Activated naive CD4-positive, alpha-beta T cell treated with anti-CD3 and anti-CD28 coated beads, Interleukin-2, amount 10 ng/mL, durations not matched to agents 7 days and 5 days (primary cell): ENCODE measurements around the gene INSYN1.

Source experiments
- CTCF ChIA-PET: fragments of 350-600 bp; sonication (Branson Sonifier 250); formaldehyde crosslinking; loops from one replicate; lab custom pipeline; 2021; ENCODE audit warnings: antibody characterized with exemption; lab: Charles Lee
- DNase-seq: peaks from one replicate; pipeline ENCODE4 v3.0.0-alpha.2; 2020
- H3K27ac Mint-ChIP-seq: one replicate; pipeline ENCODE4 v1.8.0; 2021; ENCODE audit warnings: mild to moderate bottlenecking, moderate library complexity, mixed read lengths
- H3K27me3 Mint-ChIP-seq: one replicate; pipeline ENCODE4 v1.8.0; 2021; ENCODE audit warnings: mild to moderate bottlenecking, mixed read lengths
- H3K36me3 Mint-ChIP-seq: one replicate; pipeline ENCODE4 v1.8.0; 2021; ENCODE audit warnings: mixed read lengths
- H3K4me1 Mint-ChIP-seq: one replicate; pipeline ENCODE4 v1.8.0; 2021; ENCODE audit warnings: mixed read lengths
- H3K4me3 Mint-ChIP-seq: one replicate; pipeline ENCODE4 v1.8.0; 2021; ENCODE audit warnings: mild to moderate bottlenecking, moderate library complexity, mixed read lengths
- H3K9me3 Mint-ChIP-seq: one replicate; pipeline ENCODE4 v1.8.0; 2021; ENCODE audit warnings: mixed read lengths

Gene INSYN1

GRCh38 chr15:73723191-73723590, 30.0 kb downstream of the INSYN1 start:
- Mint-ChIP-seq H3K27ac (no peak overlapping the region), H3K4me3 (no peak overlapping the region), H3K27me3 (peaks cover 62% of the 10 kb centered on the region), H3K9me3 (no peaks in the 10 kb centered on the region), H3K36me3 (no peaks in the 10 kb centered on the region), H3K4me1 (no peaks in the 10 kb centered on the region)
- DNase-seq = no peak
- CTCF ChIA-PET = no interaction called here

GRCh38 chr15:73722425-73722824, 30.7 kb downstream of the INSYN1 start:
- CTCF ChIA-PET = no interaction called here
- Mint-ChIP-seq H3K36me3 (no peaks in the 10 kb centered on the region), H3K9me3 (no peaks in the 10 kb centered on the region), H3K4me1 (no peaks in the 10 kb centered on the region), H3K27me3 (peaks cover 66% of the 10 kb centered on the region), H3K27ac (no peak overlapping the region), H3K4me3 (no peak overlapping the region)
- DNase-seq = no peak

- Mint-ChIP-seq H3K4me1 (no peaks in the 10 kb centered on the region), H3K9me3 (no peaks in the 10 kb centered on the region), H3K27ac (no peak overlapping the region), H3K4me3 (no peak overlapping the region), H3K27me3 (peaks cover 52% of the 10 kb centered on the region), H3K36me3 (no peaks in the 10 kb centered on the region)
- CTCF ChIA-PET = interaction anchor here (1.2 to 4.0 kb wide), 3 partner anchors 14 to 413 kb away, joined by 3 to 20 read pairs (median 4); no protein-coding TSS in a partner anchor
- DNase-seq = no peak
Measured at GRCh38 chr15:73718694-73719093, 34.5 kb downstream of the INSYN1 start.

DNA sequence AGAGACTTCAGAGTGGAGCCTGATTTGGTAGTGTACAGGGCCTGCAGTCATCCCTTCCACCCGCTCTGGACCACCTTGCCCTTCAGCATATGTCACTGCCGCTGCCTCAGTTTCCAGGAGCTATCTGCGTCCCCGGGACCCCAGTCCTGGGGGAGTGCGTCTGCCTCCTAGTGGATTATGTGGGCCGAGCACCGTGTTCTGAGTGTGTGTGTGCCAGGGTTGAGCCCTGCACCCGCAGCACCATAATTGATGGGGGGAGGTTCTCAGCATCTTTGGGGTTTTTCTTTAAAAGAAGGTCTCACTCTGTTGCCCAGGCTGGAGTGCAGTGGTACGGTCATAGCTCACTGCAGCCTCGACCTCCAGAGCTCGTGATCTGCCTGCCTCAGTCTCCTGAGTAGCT, 35.3 kb downstream of the INSYN1 start:
- no peaks in the 10 kb centered on the region for H3K36me3 Mint-ChIP-seq
- CTCF ChIA-PET = interaction anchor here (1.2 to 4.0 kb wide), 3 partner anchors 13 to 412 kb away, joined by 3 to 20 read pairs (median 4); no protein-coding TSS in a partner anchor
- H3K27me3 Mint-ChIP-seq = peaks cover 46% of the 10 kb centered on the region
- H3K9me3 Mint-ChIP-seq = no peaks in the 10 kb centered on the region
- no peaks in the 10 kb centered on the region for H3K4me1 Mint-ChIP-seq
- H3K27ac Mint-ChIP-seq = no peak overlapping the region
- no peak for DNase-seq
- H3K4me3 Mint-ChIP-seq = no peak overlapping the region

DNA sequence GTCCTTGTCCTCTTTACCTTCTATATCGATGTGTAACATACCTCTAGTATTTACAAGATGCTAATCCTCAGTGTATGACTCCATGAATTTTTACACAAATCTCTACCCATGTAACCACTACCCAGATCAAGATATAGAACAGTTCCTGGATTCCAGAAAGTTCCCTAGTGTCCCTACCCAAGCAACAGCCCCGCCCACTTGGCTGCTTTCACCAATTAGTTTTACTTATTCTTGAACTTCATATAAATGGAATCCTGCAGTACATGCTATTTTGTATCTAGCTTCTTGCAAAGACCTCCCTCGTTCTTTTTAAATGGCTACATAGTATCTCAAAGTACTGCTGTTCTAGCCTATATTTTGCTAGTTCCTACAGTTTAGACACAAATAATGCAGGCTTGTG, 35.9 kb downstream of the INSYN1 start:
- Mint-ChIP-seq H3K27ac (no peak overlapping the region), H3K9me3 (no peaks in the 10 kb centered on the region), H3K27me3 (peaks cover 44% of the 10 kb centered on the region), H3K36me3 (no peaks in the 10 kb centered on the region), H3K4me3 (no peak overlapping the region), H3K4me1 (no peaks in the 10 kb centered on the region)
- CTCF ChIA-PET = no interaction called here
- no peak for DNase-seq

DNA sequence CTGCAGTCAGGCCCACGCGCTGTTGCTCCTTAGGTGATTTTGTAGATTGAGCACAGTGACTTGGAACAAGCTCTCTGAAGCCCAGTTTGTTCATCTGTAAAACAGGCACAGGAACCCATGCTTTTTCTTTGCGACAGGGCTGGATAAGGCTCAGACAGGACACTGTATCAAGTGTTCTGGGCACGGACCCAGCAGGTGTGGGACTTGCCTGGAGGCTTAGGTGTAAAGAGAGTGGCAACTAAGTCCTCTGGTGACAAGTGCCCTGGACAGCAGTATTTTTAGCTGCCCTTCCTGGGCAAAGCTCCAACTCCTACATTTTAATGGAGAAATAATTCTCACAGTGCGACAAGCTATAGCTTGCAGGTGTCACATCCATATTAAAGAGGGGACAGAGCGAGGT, 36.7 kb downstream of the INSYN1 start:
- H3K4me3 Mint-ChIP-seq = no peak overlapping the region
- no peaks in the 10 kb centered on the region for H3K9me3 Mint-ChIP-seq
- no peaks in the 10 kb centered on the region for H3K4me1 Mint-ChIP-seq
- H3K27ac Mint-ChIP-seq = no peak overlapping the region
- CTCF ChIA-PET = no interaction called here
- no peaks in the 10 kb centered on the region for H3K36me3 Mint-ChIP-seq
- no peak for DNase-seq
- peaks cover 40% of the 10 kb centered on the region for H3K27me3 Mint-ChIP-seq

- no peaks in the 10 kb centered on the region for H3K9me3 Mint-ChIP-seq
- no peak overlapping the region for H3K27ac Mint-ChIP-seq
- DNase-seq = no peak
- CTCF ChIA-PET = no interaction called here
- no peak overlapping the region for H3K4me3 Mint-ChIP-seq
- H3K36me3 Mint-ChIP-seq = no peaks in the 10 kb centered on the region
- peaks cover 36% of the 10 kb centered on the region for H3K27me3 Mint-ChIP-seq
- no peaks in the 10 kb centered on the region for H3K4me1 Mint-ChIP-seq
Measured at GRCh38 chr15:73715417-73715816, 37.7 kb downstream of the INSYN1 start.

DNA sequence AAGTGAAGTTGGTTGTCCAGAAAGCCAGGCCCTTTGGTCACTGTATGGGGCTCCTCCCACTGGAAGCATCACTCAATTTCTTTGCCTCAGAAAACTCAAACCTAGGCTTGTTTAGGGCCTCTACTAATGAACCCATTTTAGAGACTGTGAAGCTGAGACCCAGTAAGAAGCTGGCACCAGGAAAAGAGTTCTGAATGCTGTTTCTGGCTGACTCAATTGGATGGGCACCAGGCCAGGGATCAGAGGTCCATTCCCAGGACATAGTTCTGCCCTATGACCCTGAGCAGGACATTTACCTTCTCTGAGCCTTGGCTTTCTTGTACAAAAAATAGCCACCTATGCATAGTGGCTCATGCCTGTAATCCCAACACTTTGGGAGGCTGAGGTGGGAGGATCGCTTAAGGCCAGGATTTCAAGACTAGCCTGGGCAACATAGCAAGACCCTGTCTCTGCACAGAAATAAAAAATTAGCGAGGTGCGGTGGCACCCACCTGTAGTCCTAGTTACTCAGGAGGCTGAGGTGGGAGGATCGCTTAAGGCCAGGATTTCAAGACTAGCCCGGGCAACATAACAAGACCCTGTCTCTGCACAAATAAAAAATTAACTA, 38.4 kb downstream of the INSYN1 start:
- no peak for DNase-seq
- CTCF ChIA-PET = no interaction called here
- H3K27me3 Mint-ChIP-seq = peaks cover 30% of the 10 kb centered on the region
- no peaks in the 10 kb centered on the region for H3K9me3 Mint-ChIP-seq
- no peak overlapping the region for H3K4me3 Mint-ChIP-seq
- no peaks in the 10 kb centered on the region for H3K36me3 Mint-ChIP-seq
- H3K4me1 Mint-ChIP-seq = no peaks in the 10 kb centered on the region
- H3K27ac Mint-ChIP-seq = no peak overlapping the region

DNA sequence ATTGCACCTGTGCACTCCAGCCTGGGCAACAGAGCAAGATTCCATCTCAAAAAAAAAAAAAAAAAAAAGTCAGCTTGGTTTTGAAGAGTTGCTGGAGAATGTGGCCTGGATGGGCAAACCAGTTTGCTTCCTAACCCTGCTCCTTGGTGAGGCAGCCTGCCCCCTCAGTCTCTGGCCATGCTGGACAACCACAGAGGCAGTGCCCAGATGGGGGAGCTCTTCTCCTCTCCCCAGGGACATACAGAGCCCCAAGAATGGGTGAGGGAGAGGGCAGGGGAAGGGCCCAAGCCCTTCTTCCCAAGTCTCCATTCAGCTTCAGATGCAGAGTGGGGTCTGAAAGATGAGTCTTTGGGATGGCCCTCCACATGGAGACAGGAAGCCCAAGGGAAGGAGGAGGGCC, 41.0 kb downstream of the INSYN1 start:
- no peaks in the 10 kb centered on the region for H3K9me3 Mint-ChIP-seq
- CTCF ChIA-PET = interaction anchor here (1.0 to 1.9 kb wide), 2 partner anchors 11 to 239 kb away, joined by 3 to 4 read pairs; no protein-coding TSS in a partner anchor
- no peaks in the 10 kb centered on the region for H3K4me1 Mint-ChIP-seq
- DNase-seq = no peak
- no peak overlapping the region for H3K27ac Mint-ChIP-seq
- H3K36me3 Mint-ChIP-seq = no peaks in the 10 kb centered on the region
- peaks cover 22% of the 10 kb centered on the region for H3K27me3 Mint-ChIP-seq
- H3K4me3 Mint-ChIP-seq = no peak overlapping the region

DNA sequence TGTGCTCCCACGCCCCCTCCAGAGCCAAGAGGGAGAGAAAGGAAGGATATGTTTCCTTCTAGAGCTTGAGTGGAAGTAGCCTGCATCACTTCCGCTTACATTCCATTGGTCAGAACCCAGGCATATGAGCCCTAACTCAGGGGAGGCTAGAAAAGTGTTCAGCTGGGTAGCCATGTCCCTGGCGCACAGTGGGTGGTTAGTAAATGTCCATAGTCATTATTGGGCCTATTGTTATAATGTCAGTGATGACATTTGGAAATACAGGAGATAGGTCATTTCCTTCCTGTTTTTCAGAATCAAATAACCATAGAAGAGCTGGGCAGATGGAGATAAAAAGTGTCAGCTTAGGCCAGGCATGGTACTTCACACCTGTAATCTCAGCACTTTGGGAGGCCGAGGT, 41.6 kb downstream of the INSYN1 start:
- no peak overlapping the region for H3K4me3 Mint-ChIP-seq
- peaks cover 22% of the 10 kb centered on the region for H3K27me3 Mint-ChIP-seq
- no peak for DNase-seq
- CTCF ChIA-PET = interaction anchor here (0.7 to 1.9 kb wide), 3 partner anchors 10 to 240 kb away, joined by 3 to 4 read pairs (median 3); no protein-coding TSS in a partner anchor
- H3K27ac Mint-ChIP-seq = no peak overlapping the region
- no peaks in the 10 kb centered on the region for H3K4me1 Mint-ChIP-seq
- H3K9me3 Mint-ChIP-seq = no peaks in the 10 kb centered on the region
- H3K36me3 Mint-ChIP-seq = no peaks in the 10 kb centered on the region

DNA sequence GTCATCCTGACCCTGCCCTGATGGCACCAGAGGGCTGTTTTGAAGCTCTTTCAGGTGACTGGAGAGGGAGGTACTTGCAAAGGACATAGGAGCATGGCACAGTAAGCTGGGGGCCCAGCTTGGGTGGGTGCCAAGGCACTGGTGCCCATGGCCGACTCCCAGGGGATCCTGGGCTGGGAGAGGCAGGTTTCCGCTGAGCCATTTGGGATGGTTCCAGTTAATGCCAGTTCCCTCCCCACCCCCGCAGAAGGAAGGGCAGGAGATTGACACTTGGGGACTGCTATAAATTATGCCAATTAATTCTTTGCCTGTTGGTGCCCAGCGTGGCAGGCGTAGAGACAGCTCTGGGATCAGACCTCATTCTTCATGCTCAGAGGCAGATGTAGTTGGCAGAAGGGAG, 42.8 kb downstream of the INSYN1 start:
- no peaks in the 10 kb centered on the region for H3K4me1 Mint-ChIP-seq
- CTCF ChIA-PET = no interaction called here

GRCh38 chr15:73709686-73710085, 43.5 kb downstream of the INSYN1 start:
- DNase-seq = no peak
- H3K4me3 Mint-ChIP-seq = no peak overlapping the region
- H3K9me3 Mint-ChIP-seq = no peaks in the 10 kb centered on the region

More for the DNA sequence above, 42.8 kb downstream of the INSYN1 start:
- Mint-ChIP-seq H3K4me3 (no peak overlapping the region), H3K27ac (no peak overlapping the region), H3K9me3 (no peaks in the 10 kb centered on the region), H3K36me3 (no peaks in the 10 kb centered on the region), H3K27me3 (peaks cover 21% of the 10 kb centered on the region)
- no peak for DNase-seq

DNA sequence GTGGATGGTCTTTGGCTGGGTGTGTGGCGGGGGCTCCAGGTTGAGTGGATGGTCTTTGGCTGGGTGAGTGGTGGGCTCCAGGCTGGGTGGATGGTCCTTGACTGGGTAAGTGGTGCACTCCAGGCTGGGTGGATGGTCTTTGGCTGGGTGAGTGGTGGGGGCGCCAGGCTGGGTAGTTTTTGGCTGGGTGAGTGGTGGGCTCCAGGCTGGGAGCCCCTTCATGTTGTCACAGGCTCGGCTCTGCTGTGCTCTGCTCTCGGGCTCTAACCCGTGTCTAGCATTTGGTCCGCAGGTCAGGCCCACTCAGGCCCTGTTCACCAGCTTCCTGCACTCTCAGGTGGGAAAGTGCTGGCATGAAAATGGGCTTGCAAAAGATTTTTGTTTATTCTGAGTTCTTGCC, 43.9 kb downstream of the INSYN1 start:
- H3K27ac Mint-ChIP-seq = no peak overlapping the region
- CTCF ChIA-PET = interaction anchor here (2.9 kb wide), 1 partner anchor 73 kb away, joined by 14 read pairs; no protein-coding TSS in a partner anchor

More at GRCh38 chr15:73709686-73710085, 43.5 kb downstream of the INSYN1 start:
- H3K36me3 Mint-ChIP-seq = no peaks in the 10 kb centered on the region
- H3K4me1 Mint-ChIP-seq = peaks cover 2% of the 10 kb centered on the region
- H3K27me3 Mint-ChIP-seq = peaks cover 25% of the 10 kb centered on the region
- CTCF ChIA-PET = interaction anchor here (2.9 kb wide), 1 partner anchor 74 kb away, joined by 14 read pairs; no protein-coding TSS in a partner anchor
- no peak overlapping the region for H3K27ac Mint-ChIP-seq

GRCh38 chr15:73708691-73709090, 44.5 kb downstream of the INSYN1 start:
- H3K4me1 Mint-ChIP-seq = peaks cover 2% of the 10 kb centered on the region
- no peak for DNase-seq
- H3K27me3 Mint-ChIP-seq = peaks cover 29% of the 10 kb centered on the region
- H3K4me3 Mint-ChIP-seq = no peak overlapping the region
- no peaks in the 10 kb centered on the region for H3K36me3 Mint-ChIP-seq
- CTCF ChIA-PET = interaction anchor here (2.9 kb wide), 1 partner anchor 73 kb away, joined by 14 read pairs; no protein-coding TSS in a partner anchor
- H3K27ac Mint-ChIP-seq = no peak overlapping the region
- H3K9me3 Mint-ChIP-seq = no peaks in the 10 kb centered on the region

More for the DNA sequence above, 43.9 kb downstream of the INSYN1 start:
- peaks cover 27% of the 10 kb centered on the region for H3K27me3 Mint-ChIP-seq
- peaks cover 2% of the 10 kb centered on the region for H3K4me1 Mint-ChIP-seq
- no peak for DNase-seq
- no peaks in the 10 kb centered on the region for H3K9me3 Mint-ChIP-seq
- no peak overlapping the region for H3K4me3 Mint-ChIP-seq
- H3K36me3 Mint-ChIP-seq = no peaks in the 10 kb centered on the region
